GM12873 (cell line): Measurements from ENCODE around the gene BAZ2A.

Experiments used
- CTCF ChIP-seq: IDR thresholded peaks from 2 replicates; pipeline ENCODE4 v1.5.1; 2012; ENCODE audit warnings: low read depth, mild to moderate bottlenecking, moderate library complexity, low read length, control low read depth; ENCODE audit not compliant: insufficient read depth; ENCODE audit errors: missing control alignments

The BAZ2A gene

GRCh38 chr12:56571121-56571520 lies 59.0 kb downstream of the BAZ2A start:
- TF ChIP-seq CTCF, result no peak

GRCh38 chr12:56568146-56568545 lies 62.0 kb downstream of the BAZ2A start:
- no peak for TF ChIP-seq CTCF

GRCh38 chr12:56565510-56566101 lies 64.5 kb downstream of the BAZ2A start:
- TF ChIP-seq CTCF, result no peak

GRCh38 chr12:56551070-56551469 lies 79.1 kb downstream of the BAZ2A start:
- TF ChIP-seq CTCF, result no peak

- TF ChIP-seq CTCF, result no peak
Measured at GRCh38 chr12:56546680-56547079, 83.4 kb downstream of the BAZ2A start.
